NCI-H128 (cell line): ENCODE results near the gene RNFT2.

Experiments
- DNase-seq: peaks from one replicate; lab custom pipeline; 2025; ENCODE audit not compliant: unreplicated experiment; lab: John Stamatoyannopoulos, UW

Gene RNFT2

GRCh38 chr12:116897476-116897875 lies 159.4 kb downstream of the RNFT2 start:
- DNase-seq, result no peak

GRCh38 chr12:116898669-116899068 lies 160.6 kb downstream of the RNFT2 start:
- DNase-seq, result no peak

DNA sequence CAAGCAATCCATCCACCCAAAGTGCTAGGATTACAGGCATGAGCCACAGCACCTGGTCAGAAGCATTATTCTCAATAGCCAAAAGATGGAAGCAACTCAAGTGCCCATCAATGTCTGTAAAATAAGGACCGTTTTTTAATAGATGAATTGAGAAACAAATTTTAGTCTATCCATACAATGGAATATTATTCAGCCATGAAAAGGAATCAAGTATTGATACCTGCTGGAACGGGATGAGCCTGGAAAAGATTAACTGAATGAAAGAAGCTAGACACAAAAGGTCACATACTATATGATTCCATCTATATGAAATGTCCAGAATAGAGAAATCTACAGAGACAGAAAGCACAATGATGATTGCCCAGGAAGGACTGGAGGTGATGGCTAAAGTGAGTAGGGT lies 163.5 kb downstream of the RNFT2 start:
- no peak for DNase-seq
